PC-3 (cell line): ENCODE data around the gene ENDOG. TPM values are rescaled to one million over a fixed set of nuclear protein-coding genes. Genes with fewer than 3 reads are reported as not detected.

Source experiments
- ATAC-seq: fragments of 200-7000 bp; cut with Tn5 transposase; 2 replicates; pipeline ENCODE4 v1.9.1; 2020; ENCODE audit warnings: mild to moderate bottlenecking, moderate library complexity
- BruUV-seq: library from RNA; stranded (reverse); fragments of 400-500 nt; replicated peaks from 2 replicates; lab custom pipeline; 2021; lab: Mats Ljungman, UMichigan
- CTCF ChIA-PET: fragments of 300-600 bp; sonication (Branson Sonifier 250); formaldehyde crosslinking; loops from one replicate; lab custom pipeline; 2022; ENCODE audit warnings: antibody characterized with exemption; lab: Charles Lee
- POLR2A ChIA-PET: fragments of 300-600 bp; sonication (Branson Sonifier 250); formaldehyde crosslinking; loops from one replicate; lab custom pipeline; 2022; ENCODE audit warnings: antibody characterized with exemption; ENCODE audit not compliant: unreplicated experiment; lab: Charles Lee
- DNase-seq: peaks from one replicate; pipeline ENCODE4 v3.0.0-alpha.2; 2015
- H2AFZ ChIP-seq: fragments of 300-600 bp; sonication (generic); 2 replicates; pipeline ENCODE4 v1.6.0; 2016; ENCODE audit warnings: antibody characterized with exemption, low read length
- H3F3A ChIP-seq: fragments of 300-600 bp; sonication (generic); one replicate; pipeline ENCODE4 v1.6.0; 2017; ENCODE audit warnings: antibody characterized with exemption, low read length, control low read depth, mild to moderate bottlenecking; ENCODE audit not compliant: unreplicated experiment
- H3K27ac ChIP-seq: fragments of 300-600 bp; sonication (generic); 2 replicates; pipeline ENCODE4 v1.5.1; 2016; ENCODE audit warnings: mild to moderate bottlenecking, low read length
- H3K27me3 ChIP-seq: fragments of 300-600 bp; sonication (generic); 2 replicates; pipeline ENCODE4 v1.6.1; 2016; ENCODE audit warnings: low read length, mixed read lengths
- H3K36me3 ChIP-seq: fragments of 300-600 bp; sonication (generic); 2 replicates; pipeline ENCODE4 v1.6.1; 2016; ENCODE audit warnings: low read depth, mixed run types, low read length, mixed read lengths
- H3K4me1 ChIP-seq: fragments of 300-600 bp; sonication (generic); 2 replicates; pipeline ENCODE4 v1.5.1; 2016; ENCODE audit warnings: low read length; ENCODE audit not compliant: insufficient read depth
- H3K4me2 ChIP-seq: fragments of 300-600 bp; sonication (generic); 2 replicates; pipeline ENCODE4 v1.6.0; 2016; ENCODE audit warnings: low read length
- H3K4me3 ChIP-seq: fragments of 300-600 bp; sonication (generic); 2 replicates; pipeline ENCODE4 v1.5.1; 2016; ENCODE audit warnings: mild to moderate bottlenecking, low read length, mixed read lengths
- H3K79me2 ChIP-seq: fragments of 300-600 bp; sonication (generic); 2 replicates; pipeline ENCODE4 v1.6.1; 2017; ENCODE audit warnings: low read length, mixed read lengths
- H3K9ac ChIP-seq: fragments of 300-600 bp; sonication (generic); 2 replicates; pipeline ENCODE4 v1.6.0; 2016; ENCODE audit warnings: mild to moderate bottlenecking, low read length
- H3K9me2 ChIP-seq: fragments of 300-600 bp; sonication (generic); replicated peaks from 2 replicates; pipeline ENCODE4 v1.6.1; 2016; ENCODE audit warnings: mixed run types, low read length, mixed read lengths
- H3K9me3 ChIP-seq: fragments of 300-600 bp; sonication (generic); 2 replicates; pipeline ENCODE4 v1.6.1; 2016; ENCODE audit warnings: low read length, mixed read lengths
- H4K20me1 ChIP-seq: fragments of 300-600 bp; sonication (generic); 2 replicates; pipeline ENCODE4 v1.6.1; 2016; ENCODE audit warnings: low read length, mixed read lengths
- CTCF ChIP-seq: fragments of 300-600 bp; sonication (generic); conservative IDR thresholded peaks from 2 replicates; pipeline ENCODE4 v1.5.1; 2017; ENCODE audit warnings: antibody characterized with exemption, low read depth, mild to moderate bottlenecking, low read length
- EZH2 ChIP-seq: fragments of 300-600 bp; sonication (generic); IDR thresholded peaks from one replicate; pipeline ENCODE4 v1.6.1; 2017; ENCODE audit warnings: antibody characterized with exemption, mild to moderate bottlenecking, low read length; ENCODE audit not compliant: unreplicated experiment
- EZH2phosphoT487 ChIP-seq: fragments of 300-600 bp; sonication (generic); IDR thresholded peaks from 2 replicates; pipeline ENCODE4 v1.6.1; 2018; ENCODE audit warnings: mild to moderate bottlenecking, antibody characterized with exemption, low read length, borderline replicate concordance
- intact Hi-C: fragments of 100-400 bp; cut with micrococcal nuclease; formaldehyde crosslinking; loops from 2 replicates; pipeline ENCODE4 v1.9.0; 2023
- total RNA-seq: library from RNA; depleted of rRNA; stranded (reverse); fragments of >200 nt; gene quantifications from 2 replicates; pipeline ENCODE4 v1.2.3, GENCODE V29; 2014

ENDOG gene
- total RNA-seq, 1 experiment from 2014 or later, result 37.0 TPM

GRCh38 chr9:128822407-128823042 is 4.2 kb downstream of the ENDOG start:
- Histone ChIP-seq H3K79me2 (0 out of 2 replicates have a peak, but pooled peaks cover 11% of the 10 kb centered on the region), H3K4me3 (no peak overlapping the region), H3K9me2 (no peaks in the 10 kb centered on the region), H2AFZ (no peak overlapping the region), H4K20me1 (no peaks in the 10 kb centered on the region), H3K4me1 (peaks cover 4% of the 10 kb centered on the region; the same call in 1 of the 2 replicates), H3K9me3 (no peaks in the 10 kb centered on the region), H3K36me3 (peaks cover 9% of the 10 kb centered on the region; the same call in 1 of the 2 replicates), H3K27me3 (no peaks in the 10 kb centered on the region), H3K9ac (no peak overlapping the region), H3K27ac (no peak overlapping the region), H3K4me2 (no peak overlapping the region), H3F3A (no peaks in the 10 kb centered on the region)
- DNase-seq, result no peak
- ChIA-PET CTCF (no interaction called here), POLR2A (no interaction called here)
- no TSS peak for BruUV-seq
- no peak for ATAC-seq
- intact Hi-C loops, result no loop called here
- no peak for TF ChIP-seq CTCF
- no peak for TF ChIP-seq EZH2
- TF ChIP-seq EZH2phosphoT487, result no peak

GRCh38 chr9:128823362-128823902 is 5.1 kb downstream of the ENDOG start:
- Histone ChIP-seq H3K27ac (no peak overlapping the region), H3K9me2 (no peaks in the 10 kb centered on the region), H4K20me1 (no peaks in the 10 kb centered on the region), H3K79me2 (peaks cover 18% of the 10 kb centered on the region), H3K27me3 (no peaks in the 10 kb centered on the region), H3K4me3 (no peak overlapping the region), H3K9me3 (no peaks in the 10 kb centered on the region), H3K4me2 (no peak overlapping the region), H3K4me1 (peaks cover 5% of the 10 kb centered on the region), H3K9ac (no peak overlapping the region), H2AFZ (no peak overlapping the region), H3F3A (no peaks in the 10 kb centered on the region), H3K36me3 (peaks cover 9% of the 10 kb centered on the region; the same call in 1 of the 2 replicates)
- ATAC-seq, result no peak
- no peak for DNase-seq
- TF ChIP-seq EZH2 (no peak), CTCF (no peak), EZH2phosphoT487 (no peak)
- ChIA-PET POLR2A (interaction anchor here (0.6 kb wide), 1 partner anchor 659 kb away, joined by 43 read pairs; no protein-coding TSS in a partner anchor), CTCF (no interaction called here)
- no TSS peak for BruUV-seq
- intact Hi-C loops, result no loop called here

GRCh38 chr9:128823903-128824406 is 5.7 kb downstream of the ENDOG start:
- H3K9me3 ChIP-seq, result no peaks in the 10 kb centered on the region
- no peaks in the 10 kb centered on the region for H3F3A ChIP-seq
- POLR2A ChIA-PET, result interaction anchor here (0.6 kb wide), 1 partner anchor 658 kb away, joined by 43 read pairs; no protein-coding TSS in a partner anchor
- H2AFZ ChIP-seq, result no peak overlapping the region
- no peak overlapping the region for H3K4me2 ChIP-seq
- H3K9me2 ChIP-seq, result no peaks in the 10 kb centered on the region
- ATAC-seq (no peak), DNase-seq (no peak)
- CTCF ChIA-PET, result interaction anchor here (0.5 kb wide), 1 partner anchor 28 kb away, joined by 3 read pairs; no protein-coding TSS in a partner anchor
- H3K4me1 ChIP-seq, result peaks cover 10% of the 10 kb centered on the region
- H3K27me3 ChIP-seq, result no peaks in the 10 kb centered on the region
- H4K20me1 ChIP-seq, result no peaks in the 10 kb centered on the region
- no peak overlapping the region for H3K4me3 ChIP-seq
- intact Hi-C loops, result no loop called here
- no TSS peak for BruUV-seq
- H3K79me2 ChIP-seq, result peaks cover 22% of the 10 kb centered on the region
- no peak for TF ChIP-seq EZH2phosphoT487
- TF ChIP-seq EZH2, result no peak
- TF ChIP-seq CTCF, result no peak
- peaks cover 9% of the 10 kb centered on the region; the same call in 1 of the 2 replicates for H3K36me3 ChIP-seq
- H3K27ac ChIP-seq, result no peak overlapping the region
- no peak overlapping the region for H3K9ac ChIP-seq
